ENCODE data around the gene FBXO38.

GRCh38 chr5:148418511-148418910 is 34.8 kb downstream of the FBXO38 start:
- TF ChIP-seq ZNF217 (CRISPR knock-in tag; IDR thresholded peaks at IDR 0.05) (no peak), CTCF (IDR thresholded peaks at IDR 0.05 in 2 of 3, conservative IDR thresholded peaks at IDR 0.05 in 1 of 3; ENCODE audit: insufficient read depth in 2 of 3, low read depth in 1 of 3, low read length in 3 of 3) (no peak), MLX (CRISPR knock-in tag; conservative IDR thresholded peaks at IDR 0.05) (no peak), POLR2A (conservative IDR thresholded peaks at IDR 0.05) (no peak), POLR2AphosphoS5 (IDR thresholded peaks at IDR 0.05; ENCODE audit: control insufficient read depth, insufficient read depth, low read depth, low read length) (no peak)

Data from K562 (cell line).